ENCODE data around the gene ASIC1. TPM values are rescaled to one million over a fixed set of nuclear protein-coding genes. Genes with fewer than 3 reads are reported as not detected.

The ASIC1 gene
- total and polyA plus RNA-seq, 2 of the 13 experiments (the other 11 are each of a cell fraction or from before 2014, with no cell fraction given): 0.44 to 1.5 TPM

GRCh38 chr12:50082644-50083043, 25.2 kb downstream of the ASIC1 start (continued):
- TF ChIP-seq ZBTB4 (CRISPR knock-in tag; IDR thresholded peaks at IDR 0.05; ENCODE audit: borderline replicate concordance) (no peak), MYC (CRISPR knock-in tag; IDR thresholded peaks at IDR 0.05; ENCODE audit: borderline replicate concordance) (peak; percentile 42; the same call in 1 of the 2 replicates), CENPT (CRISPR knock-in tag; IDR thresholded peaks at IDR 0.05; ENCODE audit: low read depth) (no peak), SMYD3 (CRISPR knock-in tag; IDR thresholded peaks at IDR 0.05) (no peak), NFYB (CRISPR knock-in tag; IDR thresholded peaks at IDR 0.05) (no peak), ZNF142 (CRISPR knock-in tag; IDR thresholded peaks at IDR 0.05) (no peak), NFKBIZ (CRISPR knock-in tag; IDR thresholded peaks at IDR 0.05) (0 out of 2 replicates have a peak, but pooled peaks have one; percentile 49), PCBP1 (IDR thresholded peaks at IDR 0.05; ENCODE audit: borderline replicate concordance, low read depth, low read length) (no peak), ELK4 (CRISPR knock-in tag; IDR thresholded peaks at IDR 0.05; ENCODE audit: borderline replicate concordance) (no peak), NKX3-1 (CRISPR knock-in tag; IDR thresholded peaks at IDR 0.05) (no peak), ATF7 (IDR thresholded peaks at IDR 0.05) (no peak), ATF7 (CRISPR knock-in tag; IDR thresholded peaks at IDR 0.05) (no peak), FOXP4 (CRISPR knock-in tag; IDR thresholded peaks at IDR 0.05) (peak; percentile 35; the same call in 1 of the 2 replicates), SRSF1 (optimal IDR thresholded peaks at IDR 0.05; ENCODE audit: low read depth, low read length) (no peak)

Data from HepG2 (cell line).